ENCODE measurements around the gene FKBP9. TPM values are rescaled to one million over a fixed set of nuclear protein-coding genes. Genes with fewer than 3 reads are reported as not detected.

Gene FKBP9
- total RNA-seq, 1 experiment from 2014 or later, result 160 TPM

- Mint-ChIP-seq H3K27ac (ENCODE audit: unreplicated experiment) (no peak overlapping the region), H3K36me3 (ENCODE audit: insufficient read depth, unreplicated experiment) (peaks cover 21% of the 10 kb centered on the region), H3K9me3 (ENCODE audit: low read depth, unreplicated experiment) (peaks cover 3% of the 10 kb centered on the region), H3K4me1 (ENCODE audit: low read depth, unreplicated experiment) (peaks cover 32% of the 10 kb centered on the region), H3K27me3 (ENCODE audit: unreplicated experiment) (no peaks in the 10 kb centered on the region), H3K4me3 (ENCODE audit: low read depth, unreplicated experiment) (peak overlapping the region; percentile 91)
- no peak for TF ChIP-seq CTCF (IDR thresholded peaks at IDR 0.05; ENCODE audit: unreplicated experiment)
- DNase-seq, result no peak
- no TSS peak for BruUV-seq (replicated peaks)
- CTCF ChIA-PET, result interaction anchor here (0.8 kb wide), 2 partner anchors 16 to 52 kb away, joined by 3 to 4 read pairs; partner anchors contain the start of gene FKBP9
- intact Hi-C loops (cut with micrococcal nuclease; ENCODE audit: unreplicated experiment), result loop anchor here (5.0 kb wide), 1 partner anchor 166 kb away; the partner anchor contains the start of gene RP9
These were observed 16.1 kb upstream of the FKBP9 start for GRCh38 chr7:32941181-32941580.

- intact Hi-C loops (cut with micrococcal nuclease; ENCODE audit: unreplicated experiment), result loop anchor here (2.0 to 5.0 kb wide), 3 partner anchors 49 to 165 kb away; partner anchors contain the start of gene RP9
- Mint-ChIP-seq H3K4me1 (ENCODE audit: low read depth, unreplicated experiment) (peaks cover 30% of the 10 kb centered on the region), H3K36me3 (ENCODE audit: insufficient read depth, unreplicated experiment) (peaks cover 21% of the 10 kb centered on the region), H3K4me3 (ENCODE audit: low read depth, unreplicated experiment) (peak overlapping the region; percentile 91), H3K9me3 (ENCODE audit: low read depth, unreplicated experiment) (peaks cover 3% of the 10 kb centered on the region), H3K27ac (ENCODE audit: unreplicated experiment) (peak overlapping the region; percentile 82), H3K27me3 (ENCODE audit: unreplicated experiment) (no peaks in the 10 kb centered on the region)
- DNase-seq, result peak; percentile 20
- no peak for TF ChIP-seq CTCF (IDR thresholded peaks at IDR 0.05; ENCODE audit: unreplicated experiment)
- CTCF ChIA-PET, result interaction anchor here (0.8 to 2.2 kb wide), 4 partner anchors 15 to 141 kb away, joined by 3 to 17 read pairs (median 6); partner anchors contain the start of gene FKBP9
- TSS peak; percentile 54 for BruUV-seq (replicated peaks)
These were observed 15.4 kb upstream of the FKBP9 start for GRCh38 chr7:32941681-32942414.

- BruUV-seq (replicated peaks), result no TSS peak
- peak; percentile 68 for TF ChIP-seq CTCF (IDR thresholded peaks at IDR 0.05; ENCODE audit: unreplicated experiment)
- CTCF ChIA-PET, result interaction anchor here (0.8 to 2.2 kb wide), 6 partner anchors 52 to 178 kb away, joined by 3 to 17 read pairs (median 4); partner anchors contain the start of gene NT5C3A
- Mint-ChIP-seq H3K36me3 (ENCODE audit: insufficient read depth, unreplicated experiment) (peaks cover 21% of the 10 kb centered on the region), H3K9me3 (ENCODE audit: low read depth, unreplicated experiment) (peaks cover 3% of the 10 kb centered on the region), H3K4me3 (ENCODE audit: low read depth, unreplicated experiment) (peak overlapping the region; percentile 91), H3K27me3 (ENCODE audit: unreplicated experiment) (no peaks in the 10 kb centered on the region), H3K27ac (ENCODE audit: unreplicated experiment) (peak overlapping the region; percentile 82), H3K4me1 (ENCODE audit: low read depth, unreplicated experiment) (peaks cover 22% of the 10 kb centered on the region)
- peak; percentile 94 for DNase-seq
- intact Hi-C loops (cut with micrococcal nuclease; ENCODE audit: unreplicated experiment), result loop anchor here (2.0 to 5.0 kb wide), 3 partner anchors 50 to 165 kb away; partner anchors contain the start of gene RP9
These were observed 14.6 kb upstream of the FKBP9 start for GRCh38 chr7:32942415-32943251.

All from Calu3 (cell line).